ENCODE data around the gene NRTN.

NRTN gene

DNA sequence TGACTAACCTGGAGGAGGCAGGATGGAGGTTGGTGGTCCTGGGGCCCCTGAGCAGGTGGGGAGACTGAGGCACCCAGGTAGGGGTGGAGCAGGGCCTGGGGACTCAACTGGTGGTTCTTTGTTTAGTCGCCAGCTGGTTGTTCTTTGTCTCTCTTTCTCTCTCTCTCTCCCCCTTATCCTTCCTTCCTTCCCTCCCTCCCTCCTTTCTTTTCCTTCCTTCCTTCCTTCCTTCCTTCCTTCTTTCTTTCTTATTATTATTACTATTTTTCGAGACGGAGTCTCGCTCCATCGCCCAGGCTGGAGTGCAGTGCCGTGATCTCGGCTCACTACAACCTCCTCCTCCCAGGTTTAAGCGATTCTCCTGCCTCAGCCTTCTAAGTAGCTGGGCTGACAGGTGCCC lies 6.6 kb upstream of the NRTN start (continued):
- TF ChIP-seq, protein P1, sequence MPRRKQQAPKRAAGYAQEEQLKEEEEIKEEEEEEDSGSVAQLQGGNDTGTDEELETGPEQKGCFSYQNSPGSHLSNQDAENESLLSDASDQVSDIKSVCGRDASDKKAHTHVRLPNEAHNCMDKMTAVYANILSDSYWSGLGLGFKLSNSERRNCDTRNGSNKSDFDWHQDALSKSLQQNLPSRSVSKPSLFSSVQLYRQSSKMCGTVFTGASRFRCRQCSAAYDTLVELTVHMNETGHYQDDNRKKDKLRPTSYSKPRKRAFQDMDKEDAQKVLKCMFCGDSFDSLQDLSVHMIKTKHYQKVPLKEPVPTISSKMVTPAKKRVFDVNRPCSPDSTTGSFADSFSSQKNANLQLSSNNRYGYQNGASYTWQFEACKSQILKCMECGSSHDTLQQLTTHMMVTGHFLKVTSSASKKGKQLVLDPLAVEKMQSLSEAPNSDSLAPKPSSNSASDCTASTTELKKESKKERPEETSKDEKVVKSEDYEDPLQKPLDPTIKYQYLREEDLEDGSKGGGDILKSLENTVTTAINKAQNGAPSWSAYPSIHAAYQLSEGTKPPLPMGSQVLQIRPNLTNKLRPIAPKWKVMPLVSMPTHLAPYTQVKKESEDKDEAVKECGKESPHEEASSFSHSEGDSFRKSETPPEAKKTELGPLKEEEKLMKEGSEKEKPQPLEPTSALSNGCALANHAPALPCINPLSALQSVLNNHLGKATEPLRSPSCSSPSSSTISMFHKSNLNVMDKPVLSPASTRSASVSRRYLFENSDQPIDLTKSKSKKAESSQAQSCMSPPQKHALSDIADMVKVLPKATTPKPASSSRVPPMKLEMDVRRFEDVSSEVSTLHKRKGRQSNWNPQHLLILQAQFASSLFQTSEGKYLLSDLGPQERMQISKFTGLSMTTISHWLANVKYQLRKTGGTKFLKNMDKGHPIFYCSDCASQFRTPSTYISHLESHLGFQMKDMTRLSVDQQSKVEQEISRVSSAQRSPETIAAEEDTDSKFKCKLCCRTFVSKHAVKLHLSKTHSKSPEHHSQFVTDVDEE (CRISPR knock-in tag; IDR thresholded peaks at IDR 0.05) = no peak

DNA sequence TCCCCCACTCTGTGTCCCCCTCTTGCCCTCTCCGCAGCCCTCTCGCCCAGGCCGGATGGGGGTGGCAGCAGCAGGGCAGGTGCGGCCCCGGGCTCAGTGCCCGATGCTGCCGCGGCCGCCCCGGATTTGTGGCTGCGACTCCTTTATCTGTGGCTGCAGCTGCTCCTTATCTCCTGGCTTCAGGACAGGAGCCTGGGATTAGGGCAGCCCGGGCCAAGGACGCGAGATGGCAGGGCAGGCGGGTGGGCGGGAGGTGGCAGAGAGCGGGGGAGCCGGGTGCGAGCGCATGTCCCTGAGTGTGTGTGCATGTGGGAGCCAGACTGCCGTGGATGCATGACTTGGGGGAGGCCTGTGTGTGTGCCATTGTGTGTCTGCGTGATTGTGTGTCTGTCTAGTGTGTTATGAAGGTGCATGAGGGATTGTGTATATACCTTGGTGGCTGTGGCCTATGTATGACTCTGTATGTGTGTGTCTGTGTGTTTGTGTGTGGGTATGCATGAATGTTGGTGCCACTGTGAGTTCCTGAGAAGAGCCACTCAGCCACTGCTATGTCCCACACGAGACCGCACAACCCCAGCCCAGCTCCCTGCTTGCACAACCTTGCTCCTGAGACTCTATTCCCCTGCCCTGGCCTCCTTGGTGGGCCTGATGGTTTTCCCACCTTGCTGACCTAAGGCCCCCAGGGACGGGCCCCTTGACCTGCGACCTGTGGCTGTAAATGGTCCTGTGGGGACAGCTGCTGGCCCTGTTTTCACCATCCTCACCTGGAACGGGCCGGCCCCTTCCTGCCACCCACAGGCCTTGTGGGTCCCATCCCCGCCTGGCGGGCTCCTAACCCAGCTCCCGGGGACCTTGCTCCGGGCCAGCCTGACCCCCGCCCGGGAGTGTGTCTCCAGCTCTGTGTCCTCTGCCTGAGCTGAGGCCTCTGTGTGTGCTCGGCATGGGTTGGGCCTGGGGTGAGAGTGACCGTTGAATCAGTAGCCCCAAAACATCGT lies 5.3 kb upstream of the NRTN start:
- TF ChIP-seq ESRRG (CRISPR knock-in tag; IDR thresholded peaks at IDR 0.05) (no peak), TOX (CRISPR knock-in tag; IDR thresholded peaks at IDR 0.05; ENCODE audit: borderline replicate concordance) (no peak), SNAI2 (CRISPR knock-in tag; IDR thresholded peaks at IDR 0.05) (0 out of 2 replicates have a peak, but pooled peaks have one; percentile 36), BACH2 (CRISPR knock-in tag; IDR thresholded peaks at IDR 0.05; ENCODE audit: borderline replicate concordance) (no peak), ZC3H10 (CRISPR knock-in tag; IDR thresholded peaks at IDR 0.05) (no peak), ARNTL (CRISPR knock-in tag; IDR thresholded peaks at IDR 0.05; ENCODE audit: borderline replicate concordance, low read depth) (no peak), TCF4 (CRISPR knock-in tag; IDR thresholded peaks at IDR 0.05; ENCODE audit: borderline replicate concordance) (peak; percentile 80), CSDC2 (CRISPR knock-in tag; IDR thresholded peaks at IDR 0.05) (no peak), GLIS3 (CRISPR knock-in tag; IDR thresholded peaks at IDR 0.05) (no peak), PPARA (CRISPR knock-in tag; IDR thresholded peaks at IDR 0.05; ENCODE audit: borderline replicate concordance) (no peak), ZNF70 (CRISPR knock-in tag; IDR thresholded peaks at IDR 0.05) (no peak), ZFP30 (CRISPR knock-in tag; IDR thresholded peaks at IDR 0.05) (no peak), ISL1 (CRISPR knock-in tag; IDR thresholded peaks at IDR 0.05) (no peak), RARB (CRISPR knock-in tag; IDR thresholded peaks at IDR 0.05) (no peak)
- TF ChIP-seq, protein P2, sequence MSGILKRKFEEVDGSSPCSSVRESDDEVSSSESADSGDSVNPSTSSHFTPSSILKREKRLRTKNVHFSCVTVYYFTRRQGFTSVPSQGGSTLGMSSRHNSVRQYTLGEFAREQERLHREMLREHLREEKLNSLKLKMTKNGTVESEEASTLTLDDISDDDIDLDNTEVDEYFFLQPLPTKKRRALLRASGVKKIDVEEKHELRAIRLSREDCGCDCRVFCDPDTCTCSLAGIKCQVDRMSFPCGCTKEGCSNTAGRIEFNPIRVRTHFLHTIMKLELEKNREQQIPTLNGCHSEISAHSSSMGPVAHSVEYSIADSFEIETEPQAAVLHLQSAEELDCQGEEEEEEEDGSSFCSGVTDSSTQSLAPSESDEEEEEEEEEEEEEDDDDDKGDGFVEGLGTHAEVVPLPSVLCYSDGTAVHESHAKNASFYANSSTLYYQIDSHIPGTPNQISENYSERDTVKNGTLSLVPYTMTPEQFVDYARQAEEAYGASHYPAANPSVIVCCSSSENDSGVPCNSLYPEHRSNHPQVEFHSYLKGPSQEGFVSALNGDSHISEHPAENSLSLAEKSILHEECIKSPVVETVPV (CRISPR knock-in tag; IDR thresholded peaks at IDR 0.05) = no peak
- TF ChIP-seq, protein P3, sequence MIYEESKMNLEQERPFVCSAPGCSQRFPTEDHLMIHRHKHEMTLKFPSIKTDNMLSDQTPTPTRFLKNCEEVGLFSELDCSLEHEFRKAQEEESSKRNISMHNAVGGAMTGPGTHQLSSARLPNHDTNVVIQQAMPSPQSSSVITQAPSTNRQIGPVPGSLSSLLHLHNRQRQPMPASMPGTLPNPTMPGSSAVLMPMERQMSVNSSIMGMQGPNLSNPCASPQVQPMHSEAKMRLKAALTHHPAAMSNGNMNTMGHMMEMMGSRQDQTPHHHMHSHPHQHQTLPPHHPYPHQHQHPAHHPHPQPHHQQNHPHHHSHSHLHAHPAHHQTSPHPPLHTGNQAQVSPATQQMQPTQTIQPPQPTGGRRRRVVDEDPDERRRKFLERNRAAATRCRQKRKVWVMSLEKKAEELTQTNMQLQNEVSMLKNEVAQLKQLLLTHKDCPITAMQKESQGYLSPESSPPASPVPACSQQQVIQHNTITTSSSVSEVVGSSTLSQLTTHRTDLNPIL (CRISPR knock-in tag; IDR thresholded peaks at IDR 0.05; ENCODE audit: low read depth) = no peak
- TF ChIP-seq, protein P4, sequence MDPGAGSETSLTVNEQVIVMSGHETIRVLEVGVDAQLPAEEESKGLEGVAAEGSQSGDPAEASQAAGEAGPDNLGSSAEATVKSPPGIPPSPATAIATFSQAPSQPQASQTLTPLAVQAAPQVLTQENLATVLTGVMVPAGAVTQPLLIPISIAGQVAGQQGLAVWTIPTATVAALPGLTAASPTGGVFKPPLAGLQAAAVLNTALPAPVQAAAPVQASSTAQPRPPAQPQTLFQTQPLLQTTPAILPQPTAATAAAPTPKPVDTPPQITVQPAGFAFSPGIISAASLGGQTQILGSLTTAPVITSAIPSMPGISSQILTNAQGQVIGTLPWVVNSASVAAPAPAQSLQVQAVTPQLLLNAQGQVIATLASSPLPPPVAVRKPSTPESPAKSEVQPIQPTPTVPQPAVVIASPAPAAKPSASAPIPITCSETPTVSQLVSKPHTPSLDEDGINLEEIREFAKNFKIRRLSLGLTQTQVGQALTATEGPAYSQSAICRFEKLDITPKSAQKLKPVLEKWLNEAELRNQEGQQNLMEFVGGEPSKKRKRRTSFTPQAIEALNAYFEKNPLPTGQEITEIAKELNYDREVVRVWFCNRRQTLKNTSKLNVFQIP (CRISPR knock-in tag; IDR thresholded peaks at IDR 0.05; ENCODE audit: borderline replicate concordance, low read depth) = no peak
- TF ChIP-seq, protein P1 (CRISPR knock-in tag; IDR thresholded peaks at IDR 0.05) = peak; percentile 68; the same call in 1 of the 2 replicates
- ATAC-seq = no peak

All from SK-N-SH treated with all-trans-retinoic acid at 6 μM for 48 hours (cell line).